Measurements from ENCODE around the gene ANKRD11. TPM values are rescaled to one million over a fixed set of nuclear protein-coding genes. Genes with fewer than 3 reads are reported as not detected.

Gene ANKRD11
- total RNA-seq, 4 donors from 2014 or later: 75.6 to 183 (median 108) TPM

DNA sequence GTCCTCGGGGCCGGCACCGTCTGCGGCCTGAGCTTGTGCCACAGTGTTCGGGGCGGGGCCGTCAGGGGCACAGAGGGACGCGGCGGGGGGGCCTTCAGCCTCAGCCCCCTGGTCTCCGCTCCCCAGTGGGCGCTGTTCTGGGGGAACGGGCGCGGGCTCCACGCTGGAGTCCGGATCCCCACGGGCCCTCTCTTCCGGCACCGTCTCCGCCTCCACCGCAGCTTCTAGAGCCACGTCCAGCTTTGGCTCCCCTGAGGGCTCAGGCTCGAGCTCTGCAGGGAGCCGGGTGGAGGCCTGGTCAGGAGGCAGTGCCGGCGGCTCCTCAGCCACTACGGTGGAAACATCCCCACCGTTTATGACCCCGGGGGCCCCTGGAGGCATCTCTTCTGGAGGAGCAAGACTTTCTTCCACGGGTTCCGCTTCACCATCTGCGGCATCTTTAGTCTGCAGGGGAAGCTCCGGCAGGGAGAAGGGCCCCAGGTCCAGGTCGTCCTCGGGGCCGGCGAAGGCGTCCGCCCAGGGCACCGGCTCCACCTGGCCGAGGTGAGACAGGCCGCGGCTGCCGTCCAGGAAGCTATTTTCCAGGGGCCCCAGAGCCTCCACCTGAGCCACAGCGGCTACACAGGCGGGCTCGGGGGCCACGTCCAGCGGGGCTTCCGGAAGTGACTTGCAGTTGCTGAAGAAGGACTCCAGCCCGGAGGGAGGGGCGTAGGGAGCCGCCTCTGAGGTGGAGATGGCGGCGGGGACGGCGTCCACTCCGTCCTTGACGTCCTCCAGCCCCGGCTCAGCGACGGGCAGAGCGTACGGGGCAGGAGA, 210.5 kb downstream of the ANKRD11 start:
- no peak for DNase-seq (ENCODE audit: low spot score in 2 of 2)
- intact Hi-C loops (cut with DNase I; ENCODE audit: low total_unique reads): no loop called here

GRCh38 chr16:89278441-89279240, 211.7 kb downstream of the ANKRD11 start:
- no peak for DNase-seq (ENCODE audit: low spot score in 2 of 2)
- H3K4me3 ChIP-seq (ENCODE audit: low read depth, poor library complexity, severe bottlenecking): no peak overlapping the region
- intact Hi-C loops (cut with DNase I; ENCODE audit: low total_unique reads): no loop called here
- WGBS, 2 donors: 93% methylated on average over 36 of the region's 36 CpGs
- TF ChIP-seq CTCF (IDR thresholded peaks at IDR 0.05) (no peak), POLR2A (IDR thresholded peaks at IDR 0.05) (no peak)

More for the DNA sequence above, 210.5 kb downstream of the ANKRD11 start:
- no peak for TF ChIP-seq CTCF (IDR thresholded peaks at IDR 0.05)
- no peak for TF ChIP-seq POLR2A (IDR thresholded peaks at IDR 0.05)
- WGBS, 2 donors: 94 to 96% methylated on average over 53 to 56 of the region's 65 CpGs
- H3K4me3 ChIP-seq (ENCODE audit: low read depth, poor library complexity, severe bottlenecking): no peak overlapping the region

- 84% methylated on average over 17 to 33 of the region's 33 CpGs for WGBS, 2 donors
- peak in 1 of 2 donors; percentile 83 for DNase-seq (ENCODE audit: low spot score in 2 of 2)
- TF ChIP-seq CTCF (IDR thresholded peaks at IDR 0.05): no peak
- TF ChIP-seq POLR2A (IDR thresholded peaks at IDR 0.05): no peak
- intact Hi-C loops (cut with DNase I; ENCODE audit: low total_unique reads): no loop called here
- H3K4me3 ChIP-seq (ENCODE audit: low read depth, poor library complexity, severe bottlenecking): no peak overlapping the region
Observed at GRCh38 chr16:89277641-89278341, 212.6 kb downstream of the ANKRD11 start.

- intact Hi-C loops (cut with DNase I; ENCODE audit: low total_unique reads): no loop called here
- TF ChIP-seq CTCF (IDR thresholded peaks at IDR 0.05): no peak
- no peak for TF ChIP-seq POLR2A (IDR thresholded peaks at IDR 0.05)
- no peak overlapping the region for H3K4me3 ChIP-seq (ENCODE audit: low read depth, poor library complexity, severe bottlenecking)
- WGBS, 2 donors: 85 to 89% methylated on average over 9 of the region's 9 CpGs
- DNase-seq (ENCODE audit: low spot score in 2 of 2): no peak
Observed at GRCh38 chr16:89277049-89277448, 213.3 kb downstream of the ANKRD11 start.

DNA sequence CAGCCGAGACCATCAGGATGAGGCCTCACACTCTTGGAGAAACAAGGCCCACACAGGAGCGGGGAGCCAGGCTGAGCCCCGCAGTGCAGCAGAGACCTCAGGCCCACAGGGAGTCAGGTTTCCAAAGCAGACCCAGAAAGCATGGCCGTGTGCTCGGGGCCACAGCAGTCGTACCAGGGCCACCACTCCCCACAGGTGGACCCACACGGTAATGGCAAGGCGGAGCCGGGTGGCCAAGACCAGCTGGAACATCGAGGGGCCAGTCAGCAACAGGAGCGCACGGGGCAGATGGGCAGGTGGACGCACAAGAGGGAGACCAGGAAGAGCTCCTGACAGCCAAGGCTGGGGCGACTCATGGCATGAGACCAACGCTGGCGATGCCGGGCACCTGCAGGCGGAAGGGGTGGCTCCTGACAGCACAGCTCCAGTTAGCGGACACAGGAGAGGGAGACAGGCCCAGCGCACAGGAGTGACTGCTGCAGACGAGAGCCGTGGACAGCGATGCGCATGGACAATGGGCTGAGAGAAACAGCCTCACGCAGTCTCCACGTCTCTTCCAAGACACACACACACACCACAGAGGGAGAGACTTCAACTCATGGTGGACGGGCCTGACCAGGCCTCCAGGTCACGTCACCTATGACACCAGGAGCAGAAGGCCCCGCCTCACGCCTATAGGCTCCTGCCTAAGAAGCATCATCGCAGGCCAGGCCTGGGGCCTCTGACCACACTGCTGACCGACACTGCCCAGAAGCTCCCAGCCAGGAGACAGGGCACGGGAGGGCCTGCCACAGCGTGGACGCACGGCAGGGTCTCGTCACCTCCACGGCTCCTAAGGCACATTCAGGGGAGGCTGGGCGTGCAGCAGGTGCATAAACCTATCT, 214.3 kb downstream of the ANKRD11 start:
- TF ChIP-seq POLR2A (IDR thresholded peaks at IDR 0.05) (no peak), CTCF (IDR thresholded peaks at IDR 0.05) (no peak)
- intact Hi-C loops (cut with DNase I; ENCODE audit: low total_unique reads): no loop called here
- DNase-seq (ENCODE audit: low spot score in 2 of 2): peak in 1 of 2 donors; percentile 84
- WGBS, 2 donors: 93 to 95% methylated on average over 34 to 38 of the region's 39 CpGs
- H3K4me3 ChIP-seq (ENCODE audit: low read depth, poor library complexity, severe bottlenecking): no peak overlapping the region
